ENCODE data around the gene CFAP100.

The CFAP100 gene

DNA sequence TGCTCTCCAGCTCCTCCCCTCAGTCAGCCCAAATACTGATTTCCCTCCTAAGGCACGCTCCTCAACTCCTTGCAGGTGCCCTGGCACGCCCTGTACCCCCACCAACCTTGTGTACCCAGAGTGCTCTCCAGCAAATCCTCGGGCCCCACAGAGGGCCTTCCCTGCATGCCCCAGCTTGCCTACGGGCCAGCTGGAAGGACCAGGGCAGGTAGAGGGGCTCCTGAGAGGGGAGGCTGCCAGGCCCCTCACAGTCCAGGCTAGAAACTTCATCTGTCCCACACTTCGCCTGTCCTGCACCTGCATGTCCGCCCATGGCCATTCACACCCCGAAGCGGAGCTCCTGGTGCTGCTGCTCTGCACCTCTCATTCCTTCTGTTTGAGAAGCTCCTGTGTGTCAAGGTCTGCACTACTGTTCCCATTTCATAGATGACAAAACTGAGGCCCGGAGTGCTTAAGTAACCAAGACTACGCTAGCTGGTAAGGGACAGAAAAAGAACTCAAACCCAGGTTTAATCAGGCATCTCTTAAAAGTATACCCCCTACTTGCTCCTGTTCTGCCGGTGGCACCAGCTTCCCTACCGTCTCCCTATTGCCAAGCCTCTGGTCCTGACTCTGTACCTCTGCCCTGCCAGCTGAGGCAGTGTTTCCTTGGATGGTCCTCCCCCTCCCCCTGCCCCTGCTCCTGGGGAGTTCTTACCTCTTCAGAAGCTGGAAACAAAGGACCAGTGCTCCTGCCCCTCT, 45.4 kb downstream of the CFAP100 start:
- no peak for DNase-seq (ENCODE audit: low read depth, low spot score)
- H3K27ac ChIP-seq = no peak overlapping the region
- TF ChIP-seq EZH2 (IDR thresholded peaks at IDR 0.05) (no peak), FOXP2 (optimal IDR thresholded peaks at IDR 0.05; ENCODE audit: control extremely low read depth, extremely low read length, insufficient read depth) (no peak)
- H3K36me3 ChIP-seq (ENCODE audit: insufficient read depth, low read length) = peaks cover 63% of the 10 kb centered on the region
- H3K4me3 ChIP-seq = no peak overlapping the region
- no peaks in the 10 kb centered on the region for H3K9me3 ChIP-seq (ENCODE audit: low read depth, low read length)
- no peak overlapping the region for H3K9ac ChIP-seq (ENCODE audit: insufficient read length)

- no peak for TF ChIP-seq EZH2 (IDR thresholded peaks at IDR 0.05)
- TF ChIP-seq POLR2AphosphoS5 (IDR thresholded peaks at IDR 0.05; ENCODE audit: borderline replicate concordance, low read depth, low read length) = no peak
- TF ChIP-seq FOXP2 (optimal IDR thresholded peaks at IDR 0.05; ENCODE audit: control extremely low read depth, extremely low read length, insufficient read depth) = no peak
- Histone ChIP-seq H3K27ac (no peak overlapping the region), H3K4me3 (no peak overlapping the region), H3K9ac (ENCODE audit: insufficient read length) (no peak overlapping the region), H3K36me3 (ENCODE audit: insufficient read depth, low read length) (peaks cover 58% of the 10 kb centered on the region), H3K9me3 (ENCODE audit: low read depth, low read length) (no peaks in the 10 kb centered on the region)
- DNase-seq (ENCODE audit: low read depth, low spot score) = no peak
Measured at GRCh38 chr3:126440709-126440995, 45.9 kb downstream of the CFAP100 start.

- TF ChIP-seq EZH2 (IDR thresholded peaks at IDR 0.05) (no peak), POLR2AphosphoS5 (IDR thresholded peaks at IDR 0.05; ENCODE audit: borderline replicate concordance, low read depth, low read length) (no peak), FOXP2 (optimal IDR thresholded peaks at IDR 0.05; ENCODE audit: control extremely low read depth, extremely low read length, insufficient read depth) (no peak)
- no peak for DNase-seq (ENCODE audit: low read depth, low spot score)
- H3K36me3 ChIP-seq (ENCODE audit: insufficient read depth, low read length) = peaks cover 54% of the 10 kb centered on the region
- no peaks in the 10 kb centered on the region for H3K9me3 ChIP-seq (ENCODE audit: low read depth, low read length)
- H3K27ac ChIP-seq = no peak overlapping the region
- no peak overlapping the region for H3K4me3 ChIP-seq
- H3K9ac ChIP-seq (ENCODE audit: insufficient read length) = no peak overlapping the region
Measured at GRCh38 chr3:126441256-126441880, 46.7 kb downstream of the CFAP100 start.

- no peak for TF ChIP-seq POLR2AphosphoS5 (IDR thresholded peaks at IDR 0.05; ENCODE audit: borderline replicate concordance, low read depth, low read length)
- no peak for TF ChIP-seq FOXP2 (optimal IDR thresholded peaks at IDR 0.05; ENCODE audit: control extremely low read depth, extremely low read length, insufficient read depth)
- TF ChIP-seq EZH2 (IDR thresholded peaks at IDR 0.05) = no peak
- Histone ChIP-seq H3K9ac (ENCODE audit: insufficient read length) (no peak overlapping the region), H3K27ac (no peak overlapping the region), H3K4me3 (no peak overlapping the region), H3K36me3 (ENCODE audit: insufficient read depth, low read length) (peaks cover 45% of the 10 kb centered on the region), H3K9me3 (ENCODE audit: low read depth, low read length) (no peaks in the 10 kb centered on the region)
- no peak for DNase-seq (ENCODE audit: low read depth, low spot score)
Measured at GRCh38 chr3:126442094-126442855, 47.6 kb downstream of the CFAP100 start.

DNA sequence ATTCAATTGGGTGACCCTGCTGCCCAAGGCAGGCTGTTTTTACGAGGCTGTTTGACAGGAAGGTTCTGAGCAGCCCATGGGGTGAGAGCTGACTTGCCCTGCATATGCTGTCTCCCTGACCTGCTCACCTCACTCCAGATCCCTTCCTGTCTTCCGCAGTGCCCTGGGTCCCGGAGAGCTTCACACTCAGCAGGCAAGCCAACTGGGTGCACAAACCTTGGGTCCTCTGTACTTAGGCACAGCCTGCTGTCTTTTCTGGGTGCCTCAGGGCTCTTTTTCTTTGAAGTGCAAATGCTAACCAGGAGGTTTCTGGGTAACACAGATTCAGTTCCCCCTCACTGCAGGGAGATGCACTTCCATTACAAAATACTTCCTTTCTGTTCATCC, 48.1 kb downstream of the CFAP100 start:
- H3K9me3 ChIP-seq (ENCODE audit: low read depth, low read length) = no peaks in the 10 kb centered on the region
- H3K9ac ChIP-seq (ENCODE audit: insufficient read length) = no peak overlapping the region
- H3K27ac ChIP-seq = 0 out of 2 replicates have a peak overlapping the region, but pooled peaks have one; percentile 0
- H3K4me3 ChIP-seq = no peak overlapping the region
- peaks cover 41% of the 10 kb centered on the region; the same call in 1 of the 2 replicates for H3K36me3 ChIP-seq (ENCODE audit: insufficient read depth, low read length)
- DNase-seq (ENCODE audit: low read depth, low spot score) = no peak
- TF ChIP-seq FOXP2 (optimal IDR thresholded peaks at IDR 0.05; ENCODE audit: control extremely low read depth, extremely low read length, insufficient read depth) (no peak), EZH2 (IDR thresholded peaks at IDR 0.05) (no peak), POLR2AphosphoS5 (IDR thresholded peaks at IDR 0.05; ENCODE audit: borderline replicate concordance, low read depth, low read length) (no peak)

DNA sequence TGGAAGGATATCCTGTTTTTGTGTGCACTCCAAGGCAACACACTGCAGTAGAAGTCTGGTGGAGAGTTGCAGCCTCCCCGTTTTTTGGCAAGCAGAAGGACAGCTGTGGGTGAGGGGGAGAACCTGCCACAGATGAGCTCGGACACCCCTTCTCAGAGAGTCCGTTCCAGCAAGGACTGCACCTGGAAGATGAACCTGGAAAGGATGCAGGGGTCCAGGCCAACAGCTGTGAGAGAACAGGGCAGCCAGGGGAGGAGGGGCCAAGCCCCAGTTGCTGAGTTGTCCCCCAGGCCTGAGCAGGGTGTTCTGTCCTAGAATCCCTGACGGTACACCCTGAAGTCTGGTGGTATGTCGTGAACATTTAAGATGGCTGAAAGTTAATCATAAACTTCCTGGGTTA, 50.8 kb downstream of the CFAP100 start:
- no peak overlapping the region for H3K4me3 ChIP-seq
- no peaks in the 10 kb centered on the region for H3K9me3 ChIP-seq (ENCODE audit: low read depth, low read length)
- no peak for DNase-seq (ENCODE audit: low read depth, low spot score)
- no peak overlapping the region for H3K9ac ChIP-seq (ENCODE audit: insufficient read length)
- H3K36me3 ChIP-seq (ENCODE audit: insufficient read depth, low read length) = peaks cover 38% of the 10 kb centered on the region
- TF ChIP-seq EZH2 (IDR thresholded peaks at IDR 0.05) = no peak
- no peak for TF ChIP-seq FOXP2 (optimal IDR thresholded peaks at IDR 0.05; ENCODE audit: control extremely low read depth, extremely low read length, insufficient read depth)
- TF ChIP-seq POLR2AphosphoS5 (IDR thresholded peaks at IDR 0.05; ENCODE audit: borderline replicate concordance, low read depth, low read length) = no peak
- no peak overlapping the region for H3K27ac ChIP-seq

DNA sequence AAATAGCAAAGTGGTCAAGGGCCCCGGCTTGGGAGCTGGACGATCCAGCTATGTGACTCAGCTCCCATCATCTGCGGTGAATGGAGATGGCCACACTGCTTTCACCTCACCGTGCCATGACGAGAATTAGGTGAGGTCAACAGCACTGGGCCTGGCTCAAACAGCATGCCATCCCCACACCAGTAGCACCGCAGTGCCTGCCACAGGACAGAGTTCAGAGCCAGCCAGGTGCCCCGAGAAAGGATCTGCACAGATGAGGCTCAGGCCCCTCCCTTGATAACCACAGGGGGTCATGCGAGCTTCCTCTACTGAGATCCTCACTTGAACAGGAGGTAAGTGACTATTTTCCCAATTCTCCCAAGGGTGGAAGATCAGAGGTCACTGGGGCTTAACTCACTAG, 51.6 kb downstream of the CFAP100 start:
- H3K9ac ChIP-seq (ENCODE audit: insufficient read length) = no peak overlapping the region
- no peak for DNase-seq (ENCODE audit: low read depth, low spot score)
- no peak overlapping the region for H3K27ac ChIP-seq
- H3K4me3 ChIP-seq = no peak overlapping the region
- no peaks in the 10 kb centered on the region for H3K9me3 ChIP-seq (ENCODE audit: low read depth, low read length)
- TF ChIP-seq POLR2AphosphoS5 (IDR thresholded peaks at IDR 0.05; ENCODE audit: borderline replicate concordance, low read depth, low read length) (no peak), EZH2 (IDR thresholded peaks at IDR 0.05) (no peak)
- peaks cover 38% of the 10 kb centered on the region for H3K36me3 ChIP-seq (ENCODE audit: insufficient read depth, low read length)

DNA sequence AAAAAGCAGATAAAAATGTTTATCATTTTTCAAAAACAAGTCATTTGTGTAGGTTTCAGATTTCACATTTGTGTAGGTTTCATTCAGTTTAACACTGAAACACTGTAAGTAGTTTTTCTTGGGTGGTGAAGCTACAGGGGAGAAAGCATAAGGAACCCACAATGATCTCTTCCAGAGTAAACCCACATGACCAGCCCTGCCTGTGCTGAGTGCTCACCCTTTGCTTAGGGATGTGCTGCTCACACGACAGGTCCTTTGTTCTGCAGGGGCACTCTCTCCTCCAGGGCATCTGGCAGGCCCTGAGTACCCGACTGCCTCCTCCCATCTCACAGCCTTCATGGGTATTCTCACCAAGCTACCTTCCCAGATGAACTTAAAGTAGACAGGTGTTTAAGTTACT, 52.1 kb downstream of the CFAP100 start:
- H3K9ac ChIP-seq (ENCODE audit: insufficient read length) = no peak overlapping the region
- no peaks in the 10 kb centered on the region for H3K9me3 ChIP-seq (ENCODE audit: low read depth, low read length)
- H3K36me3 ChIP-seq (ENCODE audit: insufficient read depth, low read length) = peaks cover 39% of the 10 kb centered on the region
- DNase-seq (ENCODE audit: low read depth, low spot score) = no peak
- peak overlapping the region; percentile 34; the same call in 1 of the 2 replicates for H3K27ac ChIP-seq
- TF ChIP-seq POLR2AphosphoS5 (IDR thresholded peaks at IDR 0.05; ENCODE audit: borderline replicate concordance, low read depth, low read length) (no peak), FOXP2 (optimal IDR thresholded peaks at IDR 0.05; ENCODE audit: control extremely low read depth, extremely low read length, insufficient read depth) (no peak), EZH2 (IDR thresholded peaks at IDR 0.05) (no peak)
- H3K4me3 ChIP-seq = no peak overlapping the region

Measured in SK-N-MC (cell line).